ENCODE measurements around the gene CTNND2.

The CTNND2 gene

GRCh38 chr5:11815916-11816315, 88.3 kb downstream of the CTNND2 start:
- H3K4me3 ChIP-seq (ENCODE audit: low read depth, low read length): no peak overlapping the region
- in situ Hi-C loops (cut with HindIII; ENCODE audit: low sequenced_read_pairs): no loop called here
- DNase-seq (ENCODE audit: low read depth, low spot score): no peak
- no peak for TF ChIP-seq CTCF (IDR thresholded peaks at IDR 0.05; ENCODE audit: low read depth, low read length)

- H3K4me3 ChIP-seq (ENCODE audit: low read depth, low read length): no peak overlapping the region
- no peak for TF ChIP-seq CTCF (IDR thresholded peaks at IDR 0.05; ENCODE audit: low read depth, low read length)
- in situ Hi-C loops (cut with HindIII; ENCODE audit: low sequenced_read_pairs): no loop called here
- no peak for DNase-seq (ENCODE audit: low read depth, low spot score)
Observed at GRCh38 chr5:11815481-11815880, 88.8 kb downstream of the CTNND2 start.

- in situ Hi-C loops (cut with HindIII; ENCODE audit: low sequenced_read_pairs): no loop called here
- no peak for DNase-seq (ENCODE audit: low read depth, low spot score)
- no peak for TF ChIP-seq CTCF (IDR thresholded peaks at IDR 0.05; ENCODE audit: low read depth, low read length)
- H3K4me3 ChIP-seq (ENCODE audit: low read depth, low read length): no peak overlapping the region
Observed at GRCh38 chr5:11814373-11814772, 89.9 kb downstream of the CTNND2 start.

- no peak for DNase-seq (ENCODE audit: low read depth, low spot score)
- no peak overlapping the region for H3K4me3 ChIP-seq (ENCODE audit: low read depth, low read length)
- TF ChIP-seq CTCF (IDR thresholded peaks at IDR 0.05; ENCODE audit: low read depth, low read length): no peak
- in situ Hi-C loops (cut with HindIII; ENCODE audit: low sequenced_read_pairs): no loop called here
Observed at GRCh38 chr5:11809407-11809806, 94.8 kb downstream of the CTNND2 start.

- no peak for DNase-seq (ENCODE audit: low read depth, low spot score)
- TF ChIP-seq CTCF (IDR thresholded peaks at IDR 0.05; ENCODE audit: low read depth, low read length): no peak
- H3K4me3 ChIP-seq (ENCODE audit: low read depth, low read length): no peak overlapping the region
- in situ Hi-C loops (cut with HindIII; ENCODE audit: low sequenced_read_pairs): no loop called here
Observed at GRCh38 chr5:11803436-11803835, 100.8 kb downstream of the CTNND2 start.

GRCh38 chr5:11801061-11801460, 103.2 kb downstream of the CTNND2 start:
- H3K4me3 ChIP-seq (ENCODE audit: low read depth, low read length): no peak overlapping the region
- TF ChIP-seq CTCF (IDR thresholded peaks at IDR 0.05; ENCODE audit: low read depth, low read length): no peak
- in situ Hi-C loops (cut with HindIII; ENCODE audit: low sequenced_read_pairs): no loop called here
- peak; percentile 36 for DNase-seq (ENCODE audit: low read depth, low spot score)

GRCh38 chr5:11797132-11797531, 107.1 kb downstream of the CTNND2 start:
- no peak for DNase-seq (ENCODE audit: low read depth, low spot score)

More at GRCh38 chr5:11797132-11797531, 107.1 kb downstream of the CTNND2 start:
- in situ Hi-C loops (cut with HindIII; ENCODE audit: low sequenced_read_pairs): no loop called here
- no peak overlapping the region for H3K4me3 ChIP-seq (ENCODE audit: low read depth, low read length)
- no peak for TF ChIP-seq CTCF (IDR thresholded peaks at IDR 0.05; ENCODE audit: low read depth, low read length)
